ENCODE measurements around the gene MRPS27. TPM values are rescaled to one million over a fixed set of nuclear protein-coding genes. Genes with fewer than 3 reads are reported as not detected.
A peak's percentile ranks its signal among the peaks of the same experiment; 100 is the strongest.

MRPS27 gene
- total RNA-seq, 2 experiments from 2014 or later: 25.0 to 26.1 TPM

- intact Hi-C loops (cut with DNase I, micrococcal nuclease): no loop called here
- Mint-ChIP-seq H3K4me1 (ENCODE audit: low read depth) (peaks cover 9% of the 10 kb centered on the region), H3K36me3 (ENCODE audit: low read depth) (peaks cover 23% of the 10 kb centered on the region), H3K4me3 (no peak overlapping the region), H3K27ac (no peak overlapping the region), H3K27me3 (no peaks in the 10 kb centered on the region), H3K9me3 (no peaks in the 10 kb centered on the region)
- ATAC-seq (ENCODE audit: poor library complexity): no peak
- DNase-seq: no peak
- Histone ChIP-seq H3K36me3 (ENCODE audit: insufficient read depth, low read length) (no peaks in the 10 kb centered on the region), H3K4me3 (ENCODE audit: low read length) (no peak overlapping the region), H3K27ac (ENCODE audit: low read depth in 1 of 2, low read length in 2 of 2) (no peak overlapping the region), H3K27me3 (ENCODE audit: control insufficient read depth in 1 of 2, insufficient read depth in 2 of 2, low read length in 2 of 2) (no peaks in the 10 kb centered on the region), H3K9me3 (ENCODE audit: control insufficient read depth in 1 of 2, insufficient read depth in 1 of 2, low read length in 2 of 2) (no peaks in the 10 kb centered on the region), H3K4me1 (ENCODE audit: insufficient read depth, low read length) (no peaks in the 10 kb centered on the region)
- ChIA-PET POLR2A (no interaction called here), CTCF (no interaction called here)
- no peak for TF ChIP-seq CTCF (IDR thresholded peaks at IDR 0.05)
Measured at GRCh38 chr5:72353046-72353445, 33.0 kb upstream of the MRPS27 start.

DNA sequence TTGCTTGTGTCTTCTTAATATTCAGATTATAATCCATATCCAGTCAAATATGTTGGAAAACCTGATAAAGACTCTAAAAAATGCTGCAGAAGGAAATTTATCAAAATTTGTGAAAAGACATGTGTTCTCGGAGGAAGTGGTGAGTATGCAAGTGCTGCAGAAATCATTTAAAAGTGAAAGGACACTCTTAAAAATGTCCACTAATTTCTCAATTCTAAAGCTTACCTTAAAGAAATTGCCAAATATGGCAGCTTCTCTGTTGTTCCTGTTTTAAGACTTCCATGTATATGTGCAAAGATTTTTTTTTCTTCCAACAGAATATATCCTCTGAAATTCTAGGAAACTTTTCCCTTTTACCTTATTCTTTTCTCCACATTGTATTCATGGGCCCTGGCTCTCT, 32.6 kb upstream of the MRPS27 start:
- DNase-seq (no peak), ATAC-seq (ENCODE audit: poor library complexity) (no peak)
- H3K27me3 Mint-ChIP-seq: no peaks in the 10 kb centered on the region
- peaks cover 9% of the 10 kb centered on the region for H3K4me1 Mint-ChIP-seq (ENCODE audit: low read depth)
- no peak overlapping the region for H3K4me3 Mint-ChIP-seq
- Histone ChIP-seq H3K36me3 (ENCODE audit: insufficient read depth, low read length) (no peaks in the 10 kb centered on the region), H3K27me3 (ENCODE audit: control insufficient read depth in 1 of 2, insufficient read depth in 2 of 2, low read length in 2 of 2) (no peaks in the 10 kb centered on the region), H3K4me1 (ENCODE audit: insufficient read depth, low read length) (no peaks in the 10 kb centered on the region), H3K9me3 (ENCODE audit: control insufficient read depth in 1 of 2, insufficient read depth in 1 of 2, low read length in 2 of 2) (no peaks in the 10 kb centered on the region), H3K27ac (ENCODE audit: low read depth in 1 of 2, low read length in 2 of 2) (no peak overlapping the region), H3K4me3 (ENCODE audit: low read length) (no peak overlapping the region)
- H3K9me3 Mint-ChIP-seq: no peaks in the 10 kb centered on the region
- ChIA-PET POLR2A (no interaction called here), CTCF (no interaction called here)
- H3K27ac Mint-ChIP-seq: no peak overlapping the region
- no peak for TF ChIP-seq CTCF (IDR thresholded peaks at IDR 0.05)
- intact Hi-C loops (cut with DNase I, micrococcal nuclease): no loop called here
- H3K36me3 Mint-ChIP-seq (ENCODE audit: low read depth): peaks cover 21% of the 10 kb centered on the region

- Histone ChIP-seq H3K27ac (ENCODE audit: low read depth in 1 of 2, low read length in 2 of 2) (no peak overlapping the region), H3K27me3 (ENCODE audit: control insufficient read depth in 1 of 2, insufficient read depth in 2 of 2, low read length in 2 of 2) (no peaks in the 10 kb centered on the region), H3K4me3 (ENCODE audit: low read length) (no peak overlapping the region), H3K36me3 (ENCODE audit: insufficient read depth, low read length) (no peaks in the 10 kb centered on the region), H3K9me3 (ENCODE audit: control insufficient read depth in 1 of 2, insufficient read depth in 1 of 2, low read length in 2 of 2) (no peaks in the 10 kb centered on the region), H3K4me1 (ENCODE audit: insufficient read depth, low read length) (no peaks in the 10 kb centered on the region)
- POLR2A ChIA-PET: no interaction called here
- Mint-ChIP-seq H3K36me3 (ENCODE audit: low read depth) (peaks cover 27% of the 10 kb centered on the region), H3K9me3 (no peaks in the 10 kb centered on the region), H3K27ac (no peak overlapping the region), H3K4me1 (ENCODE audit: low read depth) (peaks cover 9% of the 10 kb centered on the region), H3K27me3 (no peaks in the 10 kb centered on the region), H3K4me3 (no peak overlapping the region)
- intact Hi-C loops (cut with DNase I, micrococcal nuclease): no loop called here
- CTCF ChIA-PET: no interaction called here
- TF ChIP-seq CTCF (IDR thresholded peaks at IDR 0.05): no peak
- peak in 2 of 14 experiments; percentile 4 to 10 for DNase-seq
- no peak for ATAC-seq (ENCODE audit: poor library complexity)
Measured at GRCh38 chr5:72351376-72351775, 31.3 kb upstream of the MRPS27 start.

All from CD4-positive, alpha-beta T cell (primary cell).